ENCODE results near the gene SLC25A48. TPM values are rescaled to one million over a fixed set of nuclear protein-coding genes. Genes with fewer than 3 reads are reported as not detected.

Gene SLC25A48
- total RNA-seq, 5 donors from 2014 or later (not counting 1 experiment from before 2014, with no cell fraction given), result not detected

- H3K36me3 ChIP-seq (ENCODE audit: control insufficient read depth in 2 of 2, extremely low read depth in 1 of 2, insufficient read depth in 1 of 2, low read length in 1 of 2), result no peaks in the 10 kb centered on the region
- ChIA-PET CTCF (no interaction called here), POLR2A (no interaction called here)
- H3K4me1 Mint-ChIP-seq, result no peaks in the 10 kb centered on the region
- H3K27me3 Mint-ChIP-seq, result peaks cover 0 to 4% of the 10 kb centered on the region in 2 donors
- no peak overlapping the region for H3K4me3 ChIP-seq (ENCODE audit: control insufficient read depth in 1 of 2, extremely low read depth in 1 of 2, low read length in 1 of 2)
- peaks cover 0 to 10% of the 10 kb centered on the region in 2 experiments for H3K27me3 ChIP-seq (replicated peaks in 1 of 2; ENCODE audit: control insufficient read depth in 2 of 2, extremely low read depth in 1 of 2, insufficient read depth in 2 of 2, low read length in 1 of 2)
- WGBS (ENCODE audit: insufficient coverage), result 73% methylated on average over 3 of the region's 7 CpGs
- H3K4me1 ChIP-seq (ENCODE audit: control insufficient read depth in 1 of 2, extremely low read depth in 1 of 2, insufficient read depth in 2 of 2, low read length in 2 of 2), result no peaks in the 10 kb centered on the region
- no peak overlapping the region for H3K27ac ChIP-seq (ENCODE audit: low read length)
- H3K4me3 Mint-ChIP-seq, result no peak overlapping the region
- H3K9me3 Mint-ChIP-seq, result no peaks in the 10 kb centered on the region
- no peaks in the 10 kb centered on the region for H3K36me3 Mint-ChIP-seq
- no peak overlapping the region for H3K27ac Mint-ChIP-seq
- DNase-seq (peak in 1 of 35 experiments; percentile 11), ATAC-seq (replicated peaks in 1 of 4) (no peak)
- no peaks in the 10 kb centered on the region for H3K9me3 ChIP-seq
These were observed 9.9 kb upstream of the SLC25A48 start for GRCh38 chr5:135824541-135825041.

- Histone ChIP-seq H3K4me3 (ENCODE audit: control insufficient read depth in 1 of 2, extremely low read depth in 1 of 2, low read length in 1 of 2) (no peak overlapping the region), H3K36me3 (ENCODE audit: control insufficient read depth in 2 of 2, extremely low read depth in 1 of 2, insufficient read depth in 1 of 2, low read length in 1 of 2) (no peaks in the 10 kb centered on the region), H3K9me3 (no peaks in the 10 kb centered on the region), H3K27ac (ENCODE audit: low read length) (no peak overlapping the region), H3K4me1 (ENCODE audit: control insufficient read depth in 1 of 2, extremely low read depth in 1 of 2, insufficient read depth in 2 of 2, low read length in 2 of 2) (peaks cover 0 to 6% of the 10 kb centered on the region in 2 experiments), H3K27me3 (replicated peaks in 1 of 2; ENCODE audit: control insufficient read depth in 2 of 2, extremely low read depth in 1 of 2, insufficient read depth in 2 of 2, low read length in 1 of 2) (peaks cover 0 to 20% of the 10 kb centered on the region in 2 experiments)
- Mint-ChIP-seq H3K9me3 (no peaks in the 10 kb centered on the region), H3K4me1 (no peaks in the 10 kb centered on the region), H3K27ac (no peak overlapping the region), H3K27me3 (peaks cover 5 to 11% of the 10 kb centered on the region in 2 donors), H3K4me3 (no peak overlapping the region), H3K36me3 (no peaks in the 10 kb centered on the region)
- ATAC-seq (replicated peaks in 1 of 4) (no peak), DNase-seq (peak in 1 of 35 experiments; percentile 19)
- ChIA-PET CTCF (no interaction called here), POLR2A (no interaction called here)
- 77% methylated on average over 11 of the region's 12 CpGs for WGBS (ENCODE audit: insufficient coverage)
These were observed 8.9 kb upstream of the SLC25A48 start for GRCh38 chr5:135825373-135826220.

DNA sequence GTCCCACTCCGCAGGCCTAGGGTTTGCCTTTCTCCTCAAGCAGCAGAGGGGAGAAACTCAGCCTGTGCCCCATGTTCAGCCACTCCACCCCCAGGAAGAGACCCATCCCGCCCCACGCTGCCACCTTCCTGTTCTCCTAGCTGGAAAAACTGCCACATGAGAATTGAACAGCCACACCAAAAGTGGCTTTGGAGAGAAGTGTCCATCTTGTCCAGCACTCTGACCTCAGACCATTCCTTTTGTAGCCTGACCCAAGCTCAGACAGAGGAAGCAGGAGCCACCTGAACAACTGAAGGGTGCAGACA is 8.3 kb upstream of the SLC25A48 start:
- H3K4me3 Mint-ChIP-seq, result no peak overlapping the region
- Histone ChIP-seq H3K36me3 (ENCODE audit: control insufficient read depth in 2 of 2, extremely low read depth in 1 of 2, insufficient read depth in 1 of 2, low read length in 1 of 2) (no peaks in the 10 kb centered on the region), H3K27ac (ENCODE audit: low read length) (no peak overlapping the region), H3K9me3 (no peaks in the 10 kb centered on the region), H3K4me3 (ENCODE audit: control insufficient read depth in 1 of 2, extremely low read depth in 1 of 2, low read length in 1 of 2) (no peak overlapping the region), H3K4me1 (ENCODE audit: control insufficient read depth in 1 of 2, extremely low read depth in 1 of 2, insufficient read depth in 2 of 2, low read length in 2 of 2) (peaks cover 0 to 6% of the 10 kb centered on the region in 2 experiments), H3K27me3 (replicated peaks in 1 of 2; ENCODE audit: control insufficient read depth in 2 of 2, extremely low read depth in 1 of 2, insufficient read depth in 2 of 2, low read length in 1 of 2) (peaks cover 0 to 23% of the 10 kb centered on the region in 2 experiments)
- ATAC-seq (replicated peaks in 1 of 4), result no peak
- H3K27me3 Mint-ChIP-seq, result peaks cover 10 to 14% of the 10 kb centered on the region in 2 donors
- H3K9me3 Mint-ChIP-seq, result no peaks in the 10 kb centered on the region
- no peak for DNase-seq
- H3K27ac Mint-ChIP-seq, result no peak overlapping the region
- no peaks in the 10 kb centered on the region for H3K36me3 Mint-ChIP-seq
- ChIA-PET POLR2A (no interaction called here), CTCF (no interaction called here)
- WGBS (ENCODE audit: insufficient coverage), result 65% methylated on average over 3 of the region's 3 CpGs
- no peaks in the 10 kb centered on the region for H3K4me1 Mint-ChIP-seq

- ATAC-seq (replicated peaks in 1 of 4) (no peak), DNase-seq (no peak)
- Mint-ChIP-seq H3K27ac (no peak overlapping the region), H3K4me3 (no peak overlapping the region), H3K36me3 (no peaks in the 10 kb centered on the region), H3K27me3 (peaks cover 19 to 23% of the 10 kb centered on the region in 2 donors), H3K9me3 (no peaks in the 10 kb centered on the region), H3K4me1 (no peaks in the 10 kb centered on the region)
- Histone ChIP-seq H3K27ac (ENCODE audit: low read length) (no peak overlapping the region), H3K4me3 (ENCODE audit: control insufficient read depth in 1 of 2, extremely low read depth in 1 of 2, low read length in 1 of 2) (no peak overlapping the region), H3K4me1 (ENCODE audit: control insufficient read depth in 1 of 2, extremely low read depth in 1 of 2, insufficient read depth in 2 of 2, low read length in 2 of 2) (peaks cover 0 to 6% of the 10 kb centered on the region in 2 experiments), H3K27me3 (replicated peaks in 1 of 2; ENCODE audit: control insufficient read depth in 2 of 2, extremely low read depth in 1 of 2, insufficient read depth in 2 of 2, low read length in 1 of 2) (peaks cover 0 to 27% of the 10 kb centered on the region in 2 experiments), H3K36me3 (ENCODE audit: control insufficient read depth in 2 of 2, extremely low read depth in 1 of 2, insufficient read depth in 1 of 2, low read length in 1 of 2) (no peaks in the 10 kb centered on the region), H3K9me3 (no peaks in the 10 kb centered on the region)
- POLR2A ChIA-PET, result no interaction called here
- WGBS (ENCODE audit: insufficient coverage), result 76% methylated on average over 2 of the region's 8 CpGs
- CTCF ChIA-PET, result no interaction called here
These were observed 7.3 kb upstream of the SLC25A48 start for GRCh38 chr5:135826994-135827671.

- Mint-ChIP-seq H3K4me3 (no peak overlapping the region), H3K9me3 (no peaks in the 10 kb centered on the region), H3K27me3 (peaks cover 24 to 34% of the 10 kb centered on the region in 2 donors), H3K4me1 (no peaks in the 10 kb centered on the region), H3K27ac (no peak overlapping the region), H3K36me3 (no peaks in the 10 kb centered on the region)
- H3K4me3 ChIP-seq (ENCODE audit: control insufficient read depth in 1 of 2, extremely low read depth in 1 of 2, low read length in 1 of 2), result no peak overlapping the region
- ChIA-PET POLR2A (no interaction called here), CTCF (interaction anchor here in 1 of 2 donors (0.7 kb wide), 1 partner anchor 63 kb away, joined by 6 read pairs; no protein-coding TSS in a partner anchor)
- H3K9me3 ChIP-seq, result no peaks in the 10 kb centered on the region
- peaks cover 0 to 6% of the 10 kb centered on the region in 2 experiments for H3K4me1 ChIP-seq (ENCODE audit: control insufficient read depth in 1 of 2, extremely low read depth in 1 of 2, insufficient read depth in 2 of 2, low read length in 2 of 2)
- DNase-seq, result peak in 1 of 35 experiments; percentile 15
- ATAC-seq (replicated peaks in 1 of 4), result no peak
- H3K27me3 ChIP-seq (replicated peaks in 1 of 2; ENCODE audit: control insufficient read depth in 2 of 2, extremely low read depth in 1 of 2, insufficient read depth in 2 of 2, low read length in 1 of 2), result peaks cover 0 to 37% of the 10 kb centered on the region in 2 experiments
- no peak overlapping the region for H3K27ac ChIP-seq (ENCODE audit: low read length)
- H3K36me3 ChIP-seq (ENCODE audit: control insufficient read depth in 2 of 2, extremely low read depth in 1 of 2, insufficient read depth in 1 of 2, low read length in 1 of 2), result no peaks in the 10 kb centered on the region
- 67% methylated on average over 9 of the region's 10 CpGs for WGBS (ENCODE audit: insufficient coverage)
These were observed 6.3 kb upstream of the SLC25A48 start for GRCh38 chr5:135827965-135828781.

GRCh38 chr5:135828782-135829127 is 5.7 kb upstream of the SLC25A48 start:
- DNase-seq (no peak), ATAC-seq (replicated peaks in 1 of 4) (no peak)
- no peaks in the 10 kb centered on the region for H3K9me3 ChIP-seq
- H3K4me1 ChIP-seq (ENCODE audit: control insufficient read depth in 1 of 2, extremely low read depth in 1 of 2, insufficient read depth in 2 of 2, low read length in 2 of 2), result peaks cover 0 to 6% of the 10 kb centered on the region in 2 experiments
- H3K27ac ChIP-seq (ENCODE audit: low read length), result no peak overlapping the region
- peaks cover 28 to 40% of the 10 kb centered on the region in 2 donors for H3K27me3 Mint-ChIP-seq
- no peaks in the 10 kb centered on the region for H3K9me3 Mint-ChIP-seq
- H3K27me3 ChIP-seq (replicated peaks in 1 of 2; ENCODE audit: control insufficient read depth in 2 of 2, extremely low read depth in 1 of 2, insufficient read depth in 2 of 2, low read length in 1 of 2), result peaks cover 0 to 43% of the 10 kb centered on the region in 2 experiments
- H3K4me3 Mint-ChIP-seq, result no peak overlapping the region
- H3K4me1 Mint-ChIP-seq, result peaks cover 0 to under 1% (median 0%) of the 10 kb centered on the region in 3 donors
- WGBS (ENCODE audit: insufficient coverage), result 64% methylated on average over 1 of the region's 2 CpGs
- ChIA-PET CTCF (no interaction called here), POLR2A (interaction anchor here in 1 of 2 donors (0.5 kb wide), 1 partner anchor 368 kb away, joined by 3 read pairs; no protein-coding TSS in a partner anchor)
- no peaks in the 10 kb centered on the region for H3K36me3 ChIP-seq (ENCODE audit: control insufficient read depth in 2 of 2, extremely low read depth in 1 of 2, insufficient read depth in 1 of 2, low read length in 1 of 2)
- no peaks in the 10 kb centered on the region for H3K36me3 Mint-ChIP-seq
- no peak overlapping the region for H3K27ac Mint-ChIP-seq
- no peak overlapping the region for H3K4me3 ChIP-seq (ENCODE audit: control insufficient read depth in 1 of 2, extremely low read depth in 1 of 2, low read length in 1 of 2)

All from T-cell (primary cell).